ENCODE measurements around the gene ZSCAN5C. TPM values are rescaled to one million over a fixed set of nuclear protein-coding genes. Genes with fewer than 3 reads are reported as not detected.

The ZSCAN5C gene, protein sequence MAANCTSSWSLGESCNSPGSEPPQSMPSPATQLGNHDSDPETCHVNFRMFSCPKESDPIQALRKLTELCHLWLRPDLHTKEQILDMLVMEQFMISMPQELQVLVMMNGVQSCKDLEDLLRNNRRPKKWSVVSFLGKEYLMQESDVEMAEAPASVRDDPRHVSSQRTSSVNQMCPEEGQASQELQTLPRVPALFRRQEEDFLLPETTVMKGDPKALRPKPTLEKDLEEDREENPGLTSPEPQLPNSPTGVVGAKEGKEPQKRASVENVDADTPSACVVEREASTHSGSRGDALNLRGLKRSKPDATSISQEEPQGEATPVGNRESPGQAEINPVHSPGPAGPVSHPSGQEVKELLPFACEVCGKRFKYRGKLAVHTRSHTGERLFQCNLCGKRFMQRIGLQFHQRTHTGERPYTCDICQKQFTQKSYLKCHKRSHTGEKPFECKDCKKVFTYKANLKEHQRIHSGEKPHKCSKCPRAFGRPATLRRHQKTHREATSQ
- total RNA-seq: not detected
- long read RNA-seq: 0 reads

DNA sequence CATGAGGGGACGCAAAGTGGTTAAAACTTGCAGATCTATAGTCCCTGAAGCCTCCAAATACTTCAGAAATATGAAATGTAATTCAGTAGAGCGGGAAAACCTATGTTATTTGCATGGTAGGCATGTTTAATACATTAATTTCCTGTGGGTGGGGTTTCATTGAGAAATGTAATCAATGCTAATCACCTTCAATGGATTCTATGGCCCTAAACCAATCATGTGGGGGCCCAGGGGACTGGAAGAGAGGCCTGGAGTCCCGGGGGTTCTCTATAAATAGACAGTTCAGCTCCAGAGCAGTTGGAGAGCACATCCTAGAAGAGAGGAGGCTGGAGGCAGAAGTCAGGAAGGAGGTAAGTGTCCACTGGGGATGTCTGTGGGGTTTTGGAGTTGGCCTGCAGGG, at the start of gene ZSCAN5C:
ZSCAN5C (plus strand) TSS at position 301 of the 400 bp plus-strand sequence. CDS start 3,641 bp downstream, outside the sequence.
- intact Hi-C loops (cut with DNase I): no loop called here
- Histone ChIP-seq H3K27ac (no peak within 1 kb of the TSS), H3K9me3 (no peaks in the 10 kb centered on the region), H3K36me3 (no peaks in the 10 kb centered on the region), H3K27me3 (no peaks in the 10 kb centered on the region), H3K4me3 (no peak within 1 kb of the TSS), H3K4me1 (peaks cover 0 to 13% (median 0%) of the 10 kb centered on the region in 4 donors)
- 75% methylated on average over 3 of the region's 3 CpGs for WGBS (ENCODE audit: insufficient coverage, low coverage, low lambda C conversion rate, missing lambda C conversion rate)
- no peak for TF ChIP-seq POLR2A (IDR thresholded peaks at IDR 0.05)
- TF ChIP-seq, protein P1, sequence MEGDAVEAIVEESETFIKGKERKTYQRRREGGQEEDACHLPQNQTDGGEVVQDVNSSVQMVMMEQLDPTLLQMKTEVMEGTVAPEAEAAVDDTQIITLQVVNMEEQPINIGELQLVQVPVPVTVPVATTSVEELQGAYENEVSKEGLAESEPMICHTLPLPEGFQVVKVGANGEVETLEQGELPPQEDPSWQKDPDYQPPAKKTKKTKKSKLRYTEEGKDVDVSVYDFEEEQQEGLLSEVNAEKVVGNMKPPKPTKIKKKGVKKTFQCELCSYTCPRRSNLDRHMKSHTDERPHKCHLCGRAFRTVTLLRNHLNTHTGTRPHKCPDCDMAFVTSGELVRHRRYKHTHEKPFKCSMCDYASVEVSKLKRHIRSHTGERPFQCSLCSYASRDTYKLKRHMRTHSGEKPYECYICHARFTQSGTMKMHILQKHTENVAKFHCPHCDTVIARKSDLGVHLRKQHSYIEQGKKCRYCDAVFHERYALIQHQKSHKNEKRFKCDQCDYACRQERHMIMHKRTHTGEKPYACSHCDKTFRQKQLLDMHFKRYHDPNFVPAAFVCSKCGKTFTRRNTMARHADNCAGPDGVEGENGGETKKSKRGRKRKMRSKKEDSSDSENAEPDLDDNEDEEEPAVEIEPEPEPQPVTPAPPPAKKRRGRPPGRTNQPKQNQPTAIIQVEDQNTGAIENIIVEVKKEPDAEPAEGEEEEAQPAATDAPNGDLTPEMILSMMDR (IDR thresholded peaks at IDR 0.05): no peak
- no peak for ATAC-seq
- DNase-seq: no peak

DNA sequence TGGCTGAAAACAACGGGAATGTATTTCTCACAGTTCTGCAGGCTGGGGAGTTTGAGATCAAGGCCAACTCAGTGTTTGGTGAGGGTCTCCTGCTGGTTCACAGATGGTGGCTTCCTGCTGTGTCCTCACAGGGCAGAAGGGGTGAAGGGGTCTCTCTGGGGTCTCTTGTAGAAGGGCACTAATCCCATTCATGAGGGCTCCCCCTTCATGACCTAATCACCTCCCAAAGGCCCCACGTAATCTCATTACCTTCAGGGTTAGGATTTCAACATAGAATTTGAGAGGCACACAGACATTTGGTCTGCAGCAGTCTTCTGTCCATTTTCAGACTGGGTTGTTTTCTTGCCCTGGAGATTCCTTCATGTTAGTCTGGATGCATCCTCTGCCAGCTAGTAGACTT, 49.4 kb upstream of the ZSCAN5C start:
- H3K27me3 ChIP-seq: no peaks in the 10 kb centered on the region
- ATAC-seq (no peak), DNase-seq (no peak)
- TF ChIP-seq, protein P1 (IDR thresholded peaks at IDR 0.05): no peak
- no peak for TF ChIP-seq POLR2A (IDR thresholded peaks at IDR 0.05)
- no peaks in the 10 kb centered on the region for H3K4me1 ChIP-seq
- no peak overlapping the region for H3K27ac ChIP-seq
- H3K4me3 ChIP-seq: no peak overlapping the region
- H3K9me3 ChIP-seq: no peaks in the 10 kb centered on the region
- intact Hi-C loops (cut with DNase I): no loop called here
- peaks cover 0 to 28% (median 9%) of the 10 kb centered on the region in 4 donors for H3K36me3 ChIP-seq
- WGBS (ENCODE audit: insufficient coverage, low coverage, low lambda C conversion rate, missing lambda C conversion rate): 60% methylated on average over 1 of the region's 2 CpGs

GRCh38 chr19:56153507-56153906, 48.6 kb upstream of the ZSCAN5C start:
- TF ChIP-seq, protein P1 (IDR thresholded peaks at IDR 0.05): no peak
- no peak for TF ChIP-seq POLR2A (IDR thresholded peaks at IDR 0.05)
- ATAC-seq: peak in 1 of 4 donors; percentile 19
- H3K27me3 ChIP-seq: no peaks in the 10 kb centered on the region
- H3K4me1 ChIP-seq: no peaks in the 10 kb centered on the region
- no peak for DNase-seq
- H3K36me3 ChIP-seq: peaks cover 0 to 22% (median 8%) of the 10 kb centered on the region in 4 donors
- intact Hi-C loops (cut with DNase I): no loop called here
- H3K27ac ChIP-seq: no peak overlapping the region
- WGBS (ENCODE audit: insufficient coverage, low coverage, low lambda C conversion rate, missing lambda C conversion rate): 40% methylated on average over 5 of the region's 6 CpGs
- H3K9me3 ChIP-seq: no peaks in the 10 kb centered on the region
- no peak overlapping the region for H3K4me3 ChIP-seq

DNA sequence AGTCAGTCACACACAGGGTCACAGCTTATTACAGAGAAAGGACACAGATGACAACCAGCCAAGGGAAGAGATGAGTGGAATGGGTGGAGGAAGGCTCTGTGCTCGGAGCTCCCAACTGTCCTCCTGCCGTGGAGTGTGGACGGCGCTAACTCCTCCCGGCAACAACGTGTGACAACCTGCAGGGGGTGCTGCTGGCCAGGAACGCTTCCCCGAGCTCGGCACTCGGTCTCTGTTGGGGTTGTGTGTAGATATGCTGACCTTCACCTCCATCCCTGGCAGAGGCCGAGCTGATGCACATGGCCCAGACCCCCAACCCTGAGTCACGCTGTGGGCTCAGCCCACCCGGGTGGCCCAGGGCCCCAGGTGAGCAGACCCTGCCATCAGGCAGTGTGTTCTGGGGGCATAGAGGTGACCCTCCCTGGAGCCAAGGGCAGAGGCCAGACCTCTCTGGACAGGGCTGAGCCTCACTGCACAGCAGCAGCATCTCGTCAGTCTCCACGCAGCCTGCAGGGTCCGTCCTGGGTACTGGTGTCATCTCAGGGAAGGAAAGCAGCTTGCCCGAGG, 46.9 kb upstream of the ZSCAN5C start:
- WGBS (ENCODE audit: insufficient coverage, low coverage, low lambda C conversion rate, missing lambda C conversion rate): no CpG with 5 or more reads among the region's 17 CpGs
- intact Hi-C loops (cut with DNase I): no loop called here
- ATAC-seq (peak; percentile 20 to 56 (median 24)), DNase-seq (no peak)
- H3K4me3 ChIP-seq: no peak overlapping the region
- H3K9me3 ChIP-seq: no peaks in the 10 kb centered on the region
- no peaks in the 10 kb centered on the region for H3K4me1 ChIP-seq
- no peak overlapping the region for H3K27ac ChIP-seq
- no peaks in the 10 kb centered on the region for H3K27me3 ChIP-seq
- H3K36me3 ChIP-seq: peaks cover 0 to 28% (median 9%) of the 10 kb centered on the region in 4 donors
- TF ChIP-seq, protein P1 (IDR thresholded peaks at IDR 0.05): peak in 3 of 4 donors; percentile 20 to 34 (median 24)
- no peak for TF ChIP-seq POLR2A (IDR thresholded peaks at IDR 0.05)
